Spleen (tissue), 11 donors: ENCODE measurements around the gene PSD2. TPM values are rescaled to one million over a fixed set of nuclear protein-coding genes. Genes with fewer than 3 reads are reported as not detected.
A peak's percentile ranks its signal among the peaks of the same experiment; 100 is the strongest.

ENCODE experiments used
- DNase-seq: peaks from one replicate; pipeline ENCODE4 v3.0.0-alpha.2; 2020
- H3K27ac ChIP-seq, 8 donors: fragments of 200-600 bp; sonication (generic) in 7 of 8; 1 replicate in 4 of 8; 2 replicates in 4 of 8; pipeline versions ENCODE4 v1.5.0 to v1.8.0; 2016 to 2021; ENCODE audit warnings: inconsistent platforms in 4 of 8, mild to moderate bottlenecking in 4 of 8, moderate library complexity in 1 of 8
- H3K27me3 ChIP-seq, 7 donors: fragments of 200-600 bp; sonication (generic) in 6 of 7; replicated peaks in 1 of 7; 1 replicate in 4 of 7; 2 replicates in 3 of 7; pipeline versions ENCODE4 v1.5.0 to v1.8.0; 2016 to 2021; ENCODE audit warnings: inconsistent platforms in 3 of 7, mild to moderate bottlenecking in 1 of 7
- H3K36me3 ChIP-seq, 6 donors: fragments of 200-600 bp; sonication (generic) in 5 of 6; 1 replicate in 4 of 6; 2 replicates in 2 of 6; pipeline versions ENCODE4 v1.5.0 to v1.8.0; 2016 to 2021; ENCODE audit warnings: inconsistent platforms in 2 of 6
- H3K4me1 ChIP-seq, 6 donors: fragments of 200-600 bp; sonication (generic) in 5 of 6; 1 replicate in 3 of 6; 2 replicates in 3 of 6; pipeline versions ENCODE4 v1.5.0 to v1.8.0; 2016 to 2021; ENCODE audit warnings: inconsistent platforms in 3 of 6
- H3K4me3 ChIP-seq, 8 donors: fragments of 200-600 bp; sonication (generic) in 7 of 8; 1 replicate in 4 of 8; 2 replicates in 4 of 8; pipeline versions ENCODE4 v1.5.0 to v1.8.0; 2016 to 2021; ENCODE audit warnings: inconsistent platforms in 4 of 8, mild to moderate bottlenecking in 4 of 8, moderate library complexity in 2 of 8
- H3K9me3 ChIP-seq, 8 donors: fragments of 200-600 bp; sonication (generic) in 7 of 8; 1 replicate in 4 of 8; 2 replicates in 4 of 8; pipeline versions ENCODE4 v1.5.0 to v1.8.0; 2016 to 2021; ENCODE audit warnings: inconsistent platforms in 4 of 8
- CTCF ChIP-seq, 11 experiments: fragments of 200-600 bp in 7 of 11; fragments of 450-650 bp in 4 of 11; sonication (generic) in 4 of 11; IDR thresholded peaks in 8 of 11; conservative IDR thresholded peaks in 3 of 11; 1 replicate in 7 of 11; 2 replicates in 4 of 11; pipeline versions ENCODE4 v1.4.0 to v1.8.0; 2016 to 2021; ENCODE audit warnings: antibody characterized with exemption in 11 of 11, inconsistent platforms in 4 of 11, mild to moderate bottlenecking in 1 of 11
- POLR2A ChIP-seq, 3 donors: fragments of 450-650 bp; IDR thresholded peaks; one replicate each; pipeline ENCODE4 v1.5.1; 2017; ENCODE audit warnings: antibody characterized with exemption in 3 of 3, mild to moderate bottlenecking in 1 of 3
- POLR2AphosphoS5 ChIP-seq, 3 donors: sonication (generic); formaldehyde crosslinking; IDR thresholded peaks; one replicate each; pipeline ENCODE4 v1.5.1; 2017; ENCODE audit warnings: antibody characterized with exemption in 3 of 3
- WGBS, 5 donors: extraction: QIAGEN DNeasy Blood & Tissue Kit in 3 of 5; methylation state at CpG; one replicate each; pipeline versions ENCODE4 v1.1.5 to v1.1.7; 2013 to 2018; 5-methylcytosine and 5-hydroxymethylcytosine counted together
- intact Hi-C: fragments of 100-400 bp; cut with DNase I; formaldehyde crosslinking; loops from one replicate; pipeline ENCODE4 v1.15.0; 2023; ENCODE audit warnings: low total_unique reads
- polyA plus RNA-seq, 3 donors: library from polyadenylated mRNA; stranded (reverse); fragments of 200-250 nt; gene quantifications; one replicate each; pipeline ENCODE4 v1.2.1, GENCODE V29; 2013
- total RNA-seq, 7 donors: library from RNA; depleted of rRNA in 3 of 7; stranded (reverse); fragments of >200 nt in 3 of 7; fragmentation: NEBNext Ultra II Directional in 4 of 7; extraction: Animal tissue kit (Norgen Biotek cat#: 25700) in 4 of 7; gene quantifications; one replicate each; pipeline versions ENCODE4 v1.1.0 to v1.2.1, GENCODE V29; 2016 to 2021
- donor health status: healthy with polysubstance abuse.
- donor health status: DM: no; HTN: no; CAD: no; lungs with moderate emphysema.
- donor health status: DM: no; HTN: no; CAD: no.
- donor health status: Bipolar disorder and iron deficiency.
- donor health status: healthy.
- donor health status: DM: no; HTN: no; CAD: no.
- donor health status: DM: yes; HTN: yes; CAD: no.

The PSD2 gene
- total and polyA plus RNA-seq, 10 donors: 0.03 to 0.42 (median 0.21) TPM; not detected in 1

GRCh38 chr5:139772089-139772791 lies 23.4 kb upstream of the PSD2 start:
- Histone ChIP-seq H3K27me3 (no peaks in the 10 kb centered on the region), H3K9me3 (no peaks in the 10 kb centered on the region), H3K27ac (no peak overlapping the region), H3K4me1 (peaks cover 9 to 39% (median 22%) of the 10 kb centered on the region in 6 donors), H3K36me3 (no peaks in the 10 kb centered on the region), H3K4me3 (no peak overlapping the region)
- no peak for DNase-seq
- TF ChIP-seq POLR2AphosphoS5 (IDR thresholded peaks at IDR 0.05) (no peak), POLR2A (IDR thresholded peaks at IDR 0.05) (no peak), CTCF (IDR thresholded peaks at IDR 0.05 in 8 of 11, conservative IDR thresholded peaks at IDR 0.05 in 3 of 11) (no peak)
- intact Hi-C loops: no loop called here
- WGBS, 5 donors: 74 to 88% (median 87%) methylated on average over 8 of the region's 8 CpGs

- WGBS, 5 donors: 65 to 79% (median 72%) methylated on average over 5 of the region's 5 CpGs
Observed at GRCh38 chr5:139772927-139773690, 22.5 kb upstream of the PSD2 start.

GRCh38 chr5:139774980-139775661 lies 20.5 kb upstream of the PSD2 start:
- H3K9me3 ChIP-seq: no peaks in the 10 kb centered on the region
- TF ChIP-seq POLR2A (IDR thresholded peaks at IDR 0.05): no peak
- peak in 2 of 3 donors; percentile 58 to 74 for TF ChIP-seq POLR2AphosphoS5 (IDR thresholded peaks at IDR 0.05)
- peak; percentile 88 to 98 (median 95) for TF ChIP-seq CTCF (IDR thresholded peaks at IDR 0.05 in 8 of 11, conservative IDR thresholded peaks at IDR 0.05 in 3 of 11)
- H3K27ac ChIP-seq: no peak overlapping the region
- no peaks in the 10 kb centered on the region for H3K36me3 ChIP-seq
- DNase-seq: peak; percentile 95
- 14 to 21% (median 18%) methylated on average over 24 to 32 of the region's 32 CpGs for WGBS, 5 donors
- H3K4me3 ChIP-seq: peak overlapping the region in 3 of 8 donors; percentile 7 to 49 (median 12)
- intact Hi-C loops: no loop called here
- H3K27me3 ChIP-seq: no peaks in the 10 kb centered on the region
- peaks cover 6 to 17% (median 10%) of the 10 kb centered on the region in 6 donors for H3K4me1 ChIP-seq

More at GRCh38 chr5:139772927-139773690, 22.5 kb upstream of the PSD2 start:
- Histone ChIP-seq H3K27ac (no peak overlapping the region), H3K4me3 (no peak overlapping the region), H3K4me1 (peaks cover 6 to 30% (median 16%) of the 10 kb centered on the region in 6 donors), H3K36me3 (no peaks in the 10 kb centered on the region), H3K9me3 (no peaks in the 10 kb centered on the region), H3K27me3 (no peaks in the 10 kb centered on the region)
- intact Hi-C loops: no loop called here
- DNase-seq: no peak
- TF ChIP-seq POLR2AphosphoS5 (IDR thresholded peaks at IDR 0.05) (no peak), CTCF (IDR thresholded peaks at IDR 0.05 in 8 of 11, conservative IDR thresholded peaks at IDR 0.05 in 3 of 11) (no peak), POLR2A (IDR thresholded peaks at IDR 0.05) (no peak)
